SK-N-SH treated with all-trans-retinoic acid at 6 μM for 48 hours (cell line): Measurements from ENCODE around the gene SEMA4D.

Experiments
- ARNTL ChIP-seq: fragments of 450-650 bp; formaldehyde crosslinking; IDR thresholded peaks from 2 replicates; pipeline ENCODE4 v1.5.0; 2020; ENCODE audit warnings: low read depth, mild to moderate bottlenecking, moderate library complexity, borderline replicate concordance
- CREB5 ChIP-seq: fragments of 250-450 bp; sonication (Bioruptor Pico); IDR thresholded peaks from 2 replicates; pipeline ENCODE4 v1.5.1; 2020; ENCODE audit warnings: low read depth, mild to moderate bottlenecking, moderate library complexity
- CSDC2 ChIP-seq: fragments of 250-450 bp; sonication (Bioruptor Pico); IDR thresholded peaks from 2 replicates; pipeline ENCODE4 v1.5.0; 2020; ENCODE audit warnings: mild to moderate bottlenecking, moderate library complexity
- CSRNP3 ChIP-seq: fragments of 250-450 bp; sonication (Bioruptor Pico); IDR thresholded peaks from 2 replicates; pipeline ENCODE4 v1.5.1; 2021; ENCODE audit warnings: mild to moderate bottlenecking, moderate library complexity
- GLIS3 ChIP-seq: fragments of 250-450 bp; sonication (Bioruptor Pico); IDR thresholded peaks from 2 replicates; pipeline ENCODE4 v1.5.0; 2020; ENCODE audit warnings: mild to moderate bottlenecking, moderate library complexity
- OSR1 ChIP-seq: fragments of 250-450 bp; sonication (Bioruptor Pico); IDR thresholded peaks from 2 replicates; pipeline ENCODE4 v1.8.0; 2022; ENCODE audit warnings: moderate library complexity, mild to moderate bottlenecking, inconsistent platforms
- PATZ1 ChIP-seq: fragments of 250-450 bp; sonication (Bioruptor Pico); IDR thresholded peaks from 2 replicates; pipeline ENCODE4 v1.8.0; 2020; ENCODE audit warnings: mild to moderate bottlenecking, moderate library complexity, borderline replicate concordance
- POU6F1 ChIP-seq: fragments of 250-450 bp; sonication (Bioruptor Pico); IDR thresholded peaks from 2 replicates; pipeline ENCODE4 v1.8.0; 2021; ENCODE audit warnings: low read depth, mild to moderate bottlenecking, moderate library complexity, borderline replicate concordance
- SNAI2 ChIP-seq: fragments of 250-450 bp; sonication (Bioruptor Pico); IDR thresholded peaks from 2 replicates; pipeline ENCODE4 v1.5.0; 2020; ENCODE audit warnings: mild to moderate bottlenecking, moderate library complexity
- TCF4 ChIP-seq: fragments of 250-450 bp; sonication (Bioruptor Pico); IDR thresholded peaks from 2 replicates; pipeline ENCODE4 v1.8.0; 2021; ENCODE audit warnings: mild to moderate bottlenecking, moderate library complexity, borderline replicate concordance
- TSHZ2 ChIP-seq: fragments of 250-450 bp; sonication (Bioruptor Pico); IDR thresholded peaks from 2 replicates; pipeline ENCODE4 v1.5.0; 2020; ENCODE audit warnings: mild to moderate bottlenecking, moderate library complexity
- ZFP3 ChIP-seq: fragments of 250-450 bp; sonication (Bioruptor Pico); IDR thresholded peaks from 2 replicates; pipeline ENCODE4 v1.5.0; 2020; ENCODE audit warnings: mild to moderate bottlenecking, moderate library complexity
- ZFP30 ChIP-seq: fragments of 450-650 bp; formaldehyde crosslinking; IDR thresholded peaks from 2 replicates; pipeline ENCODE4 v1.5.0; 2022; ENCODE audit warnings: mild to moderate bottlenecking, moderate library complexity
- ZNF565 ChIP-seq: fragments of 450-650 bp; formaldehyde crosslinking; conservative IDR thresholded peaks from 2 replicates; pipeline ENCODE4 v1.5.0; 2020; ENCODE audit warnings: low read depth, mild to moderate bottlenecking, moderate library complexity

GRCh38 chr9:89384783-89385182, 113.1 kb downstream of the SEMA4D start:
- TF ChIP-seq CREB5 (CRISPR knock-in tag) (no peak), SNAI2 (CRISPR knock-in tag) (no peak), GLIS3 (CRISPR knock-in tag) (no peak), PATZ1 (no peak), TSHZ2 (no peak), ZFP30 (CRISPR knock-in tag) (no peak), ZFP3 (CRISPR knock-in tag) (no peak), ARNTL (CRISPR knock-in tag) (no peak), POU6F1 (CRISPR knock-in tag) (no peak), CSRNP3 (CRISPR knock-in tag) (no peak), CSDC2 (no peak), ZNF565 (CRISPR knock-in tag) (no peak), TCF4 (CRISPR knock-in tag) (no peak), OSR1 (CRISPR knock-in tag) (no peak)
